NB4 (cell line): ENCODE measurements around the gene NOL6.
"Not testable (repeated sequence)": the region's sequence is repeated elsewhere in the genome, so short reads cannot be mapped to it uniquely, and the experiment has no call there.

Experiments used
- CTCF ChIP-seq: IDR thresholded peaks from one replicate; pipeline ENCODE4 v1.5.1; 2012; ENCODE audit warnings: low read depth, low read length
- MYC ChIP-seq: IDR thresholded peaks from 2 replicates; pipeline ENCODE4 v1.6.1; 2011; ENCODE audit warnings: low read depth, low read length
- POLR2A ChIP-seq: IDR thresholded peaks from 2 replicates; pipeline ENCODE4 v1.6.1; 2011; ENCODE audit warnings: mild to moderate bottlenecking; ENCODE audit not compliant: insufficient read length; ENCODE audit errors: extremely low read depth

GRCh38 chr9:33512535-33512934 is 38.8 kb upstream of the NOL6 start:
- not testable (repeated sequence) for TF ChIP-seq POLR2A, CTCF, MYC
